ENCODE measurements around the gene DCST2. TPM values are rescaled to one million over a fixed set of nuclear protein-coding genes. Genes with fewer than 3 reads are reported as not detected.
A peak's percentile ranks its signal among the peaks of the same experiment; 100 is the strongest.

Gene DCST2
- total and polyA plus RNA-seq, 10 of the 15 experiments (the other 5 are each of a cell fraction or from before 2014, with no cell fraction given): 0.33 to 0.41 (median 0.36) TPM; not detected in 7

GRCh38 chr1:155012026-155012546 is 21.5 kb downstream of the DCST2 start:
- ChIA-PET SMC1A (ENCODE audit: uncharacterized antibody, unreplicated experiment) (interaction anchor here (1.2 kb wide), 1 partner anchor 8 kb away, joined by 3 read pairs; no protein-coding TSS in a partner anchor), RAD21 (ENCODE audit: unreplicated experiment) (interaction anchor here (1.1 kb wide), 1 partner anchor 13 kb away, joined by 5 read pairs; no protein-coding TSS in a partner anchor), CTCF (interaction anchor here (1.1 to 1.2 kb wide), 2 partner anchors 33 to 50 kb away, joined by 3 to 6 read pairs; no protein-coding TSS in a partner anchor), POLR2A (interaction anchor here (0.7 to 1.4 kb wide), 3 partner anchors 13 to 49 kb away, joined by 3 read pairs; no protein-coding TSS in a partner anchor)
- no peak for FAIRE-seq
- Histone ChIP-seq H3K4me1 (ENCODE audit: control insufficient read depth, insufficient read depth, low read length) (peaks cover 41% of the 10 kb centered on the region), H3K9ac (ENCODE audit: control insufficient read depth, insufficient read depth, low read length) (no peak overlapping the region), H3K79me2 (ENCODE audit: control insufficient read depth, insufficient read depth, low read length) (peaks cover 16% of the 10 kb centered on the region), H3K36me3 (ENCODE audit: control insufficient read depth in 2 of 2, insufficient read depth in 2 of 2, low read length in 1 of 2) (peaks cover 0 to 22% of the 10 kb centered on the region in 2 experiments; a peak in 3 of 4 replicates), H3K9me3 (replicated peaks; ENCODE audit: control insufficient read depth, insufficient read depth, low read length) (no peaks in the 10 kb centered on the region), H3K27me3 (replicated peaks in 1 of 2; ENCODE audit: control insufficient read depth in 2 of 2, insufficient read depth in 2 of 2, low read length in 1 of 2) (no peaks in the 10 kb centered on the region), H3K27ac (ENCODE audit: control insufficient read depth, insufficient read depth) (no peak overlapping the region), H2AFZ (ENCODE audit: control insufficient read depth, low read depth, low read length) (no peak overlapping the region), H3K4me2 (ENCODE audit: control insufficient read depth, insufficient read depth) (no peak overlapping the region), H4K20me1 (ENCODE audit: control insufficient read depth, insufficient read depth) (no peaks in the 10 kb centered on the region), H3K4me3 (no peak overlapping the region)
- intact Hi-C loops (cut with micrococcal nuclease; ENCODE audit: unreplicated experiment) (no loop called here), in situ Hi-C loops (cut with MboI) (no loop called here)
- DNase-seq (ENCODE audit: low read depth, low spot score): no peak
- no peak for ATAC-seq
- BruUV-seq (replicated peaks): no TSS peak
- TF ChIP-seq, protein P1, sequence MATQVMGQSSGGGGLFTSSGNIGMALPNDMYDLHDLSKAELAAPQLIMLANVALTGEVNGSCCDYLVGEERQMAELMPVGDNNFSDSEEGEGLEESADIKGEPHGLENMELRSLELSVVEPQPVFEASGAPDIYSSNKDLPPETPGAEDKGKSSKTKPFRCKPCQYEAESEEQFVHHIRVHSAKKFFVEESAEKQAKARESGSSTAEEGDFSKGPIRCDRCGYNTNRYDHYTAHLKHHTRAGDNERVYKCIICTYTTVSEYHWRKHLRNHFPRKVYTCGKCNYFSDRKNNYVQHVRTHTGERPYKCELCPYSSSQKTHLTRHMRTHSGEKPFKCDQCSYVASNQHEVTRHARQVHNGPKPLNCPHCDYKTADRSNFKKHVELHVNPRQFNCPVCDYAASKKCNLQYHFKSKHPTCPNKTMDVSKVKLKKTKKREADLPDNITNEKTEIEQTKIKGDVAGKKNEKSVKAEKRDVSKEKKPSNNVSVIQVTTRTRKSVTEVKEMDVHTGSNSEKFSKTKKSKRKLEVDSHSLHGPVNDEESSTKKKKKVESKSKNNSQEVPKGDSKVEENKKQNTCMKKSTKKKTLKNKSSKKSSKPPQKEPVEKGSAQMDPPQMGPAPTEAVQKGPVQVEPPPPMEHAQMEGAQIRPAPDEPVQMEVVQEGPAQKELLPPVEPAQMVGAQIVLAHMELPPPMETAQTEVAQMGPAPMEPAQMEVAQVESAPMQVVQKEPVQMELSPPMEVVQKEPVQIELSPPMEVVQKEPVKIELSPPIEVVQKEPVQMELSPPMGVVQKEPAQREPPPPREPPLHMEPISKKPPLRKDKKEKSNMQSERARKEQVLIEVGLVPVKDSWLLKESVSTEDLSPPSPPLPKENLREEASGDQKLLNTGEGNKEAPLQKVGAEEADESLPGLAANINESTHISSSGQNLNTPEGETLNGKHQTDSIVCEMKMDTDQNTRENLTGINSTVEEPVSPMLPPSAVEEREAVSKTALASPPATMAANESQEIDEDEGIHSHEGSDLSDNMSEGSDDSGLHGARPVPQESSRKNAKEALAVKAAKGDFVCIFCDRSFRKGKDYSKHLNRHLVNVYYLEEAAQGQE (IDR thresholded peaks at IDR 0.05; ENCODE audit: low read depth, low read length): no peak
- no peak for TF ChIP-seq IKZF2 (IDR thresholded peaks at IDR 0.05)
- peak; percentile 58 for TF ChIP-seq PKNOX1 (IDR thresholded peaks at IDR 0.05)
- no peak for TF ChIP-seq PAX5 (IDR thresholded peaks at IDR 0.05; ENCODE audit: borderline replicate concordance, low read depth, low read length)
- peak; percentile 40 for TF ChIP-seq PBX3 (IDR thresholded peaks at IDR 0.05; ENCODE audit: insufficient replicate concordance, low read depth, low read length)
- no peak for TF ChIP-seq SREBF2 (IDR thresholded peaks at IDR 0.05; ENCODE audit: low read length)
- 97% methylated on average over 5 of the region's 9 CpGs for WGBS (ENCODE audit: insufficient coverage, insufficient replicate concordance, low lambda C conversion rate, missing lambda C conversion rate)
